ENCODE measurements around the gene BORCS5. TPM values are rescaled to one million over a fixed set of nuclear protein-coding genes. Genes with fewer than 3 reads are reported as not detected.

BORCS5 gene
- total and polyA plus RNA-seq, 2 donors (not counting 1 experiment from before 2014, with no cell fraction given): 11.9 to 46.2 TPM

GRCh38 chr12:12487490-12487889 is 130.6 kb downstream of the BORCS5 start:
- Mint-ChIP-seq H3K4me3 (no peak overlapping the region), H3K27ac (no peak overlapping the region), H3K27me3 (no peaks in the 10 kb centered on the region), H3K9me3 (ENCODE audit: insufficient read depth) (no peaks in the 10 kb centered on the region), H3K4me1 (peaks cover 17% of the 10 kb centered on the region)
- H4K20me1 ChIP-seq (ENCODE audit: control insufficient read depth, insufficient read depth, low read length, poor library complexity, severe bottlenecking): no peaks in the 10 kb centered on the region
- H3K4me3 ChIP-seq (ENCODE audit: control extremely low read depth in 1 of 5, extremely low read depth in 1 of 5, insufficient read depth in 1 of 5, low read depth in 2 of 5, low read length in 4 of 5): no peak overlapping the region
- CTCF ChIA-PET: no interaction called here
- no peak overlapping the region for H3K4me2 ChIP-seq (replicated peaks; ENCODE audit: low read depth, low read length, poor library complexity, severe bottlenecking)
- no peak overlapping the region for H2AFZ ChIP-seq (ENCODE audit: insufficient read depth, low read depth, low read length, poor library complexity, severe bottlenecking)
- no peak for TF ChIP-seq CTCF (IDR thresholded peaks at IDR 0.05)
- no peak overlapping the region for H3K27ac ChIP-seq (ENCODE audit: low read length in 2 of 2)
- DNase-seq (no peak), ATAC-seq (ENCODE audit: low read depth) (no peak)
- no peak overlapping the region for H3K9ac ChIP-seq (ENCODE audit: low read length)
- H3K79me2 ChIP-seq (ENCODE audit: control insufficient read depth, insufficient read depth, low read length): no peaks in the 10 kb centered on the region
- WGBS (ENCODE audit: insufficient coverage): 100% methylated on average over 4 of the region's 6 CpGs
- POLR2A ChIA-PET: interaction anchor here (0.5 kb wide), 1 partner anchor 210 kb away, joined by 4 read pairs; no protein-coding TSS in a partner anchor
- intact Hi-C loops (cut with micrococcal nuclease): no loop called here
- no peaks in the 10 kb centered on the region for H3K36me3 ChIP-seq (replicated peaks in 1 of 2; ENCODE audit: control extremely low read depth in 1 of 2, control insufficient read depth in 1 of 2, extremely low read depth in 1 of 2, insufficient read depth in 2 of 2, low read length in 1 of 2)
- H3K4me1 ChIP-seq (ENCODE audit: control insufficient read depth in 2 of 2, insufficient read depth in 2 of 2, low read length in 2 of 2): peaks cover 6% of the 10 kb centered on the region in 2 donors
- H3K27me3 ChIP-seq (replicated peaks in 1 of 4; ENCODE audit: control extremely low read depth in 1 of 4, control insufficient read depth in 3 of 4, insufficient read depth in 4 of 4, low read length in 3 of 4): no peaks in the 10 kb centered on the region
- H3K9me3 ChIP-seq (ENCODE audit: control extremely low read depth in 1 of 3, control insufficient read depth in 2 of 3, insufficient read depth in 1 of 3, low read length in 2 of 3): no peaks in the 10 kb centered on the region

- Histone ChIP-seq H3K36me3 (replicated peaks in 1 of 2; ENCODE audit: control extremely low read depth in 1 of 2, control insufficient read depth in 1 of 2, extremely low read depth in 1 of 2, insufficient read depth in 2 of 2, low read length in 1 of 2) (no peaks in the 10 kb centered on the region), H3K79me2 (ENCODE audit: control insufficient read depth, insufficient read depth, low read length) (no peaks in the 10 kb centered on the region), H2AFZ (ENCODE audit: insufficient read depth, low read depth, low read length, poor library complexity, severe bottlenecking) (no peak overlapping the region), H3K9me3 (ENCODE audit: control extremely low read depth in 1 of 3, control insufficient read depth in 2 of 3, insufficient read depth in 1 of 3, low read length in 2 of 3) (no peaks in the 10 kb centered on the region), H4K20me1 (ENCODE audit: control insufficient read depth, insufficient read depth, low read length, poor library complexity, severe bottlenecking) (no peaks in the 10 kb centered on the region), H3K9ac (ENCODE audit: low read length) (no peak overlapping the region), H3K27ac (ENCODE audit: low read length in 2 of 2) (no peak overlapping the region), H3K27me3 (replicated peaks in 1 of 4; ENCODE audit: control extremely low read depth in 1 of 4, control insufficient read depth in 3 of 4, insufficient read depth in 4 of 4, low read length in 3 of 4) (no peaks in the 10 kb centered on the region), H3K4me3 (ENCODE audit: control extremely low read depth in 1 of 5, extremely low read depth in 1 of 5, insufficient read depth in 1 of 5, low read depth in 2 of 5, low read length in 4 of 5) (no peak overlapping the region), H3K4me2 (replicated peaks; ENCODE audit: low read depth, low read length, poor library complexity, severe bottlenecking) (no peak overlapping the region), H3K4me1 (ENCODE audit: control insufficient read depth in 2 of 2, insufficient read depth in 2 of 2, low read length in 2 of 2) (peaks cover 0 to 3% of the 10 kb centered on the region in 2 donors)
- Mint-ChIP-seq H3K4me3 (no peak overlapping the region), H3K9me3 (ENCODE audit: insufficient read depth) (no peaks in the 10 kb centered on the region), H3K27ac (no peak overlapping the region), H3K27me3 (no peaks in the 10 kb centered on the region), H3K4me1 (peaks cover 12% of the 10 kb centered on the region)
- WGBS (ENCODE audit: insufficient coverage): 100% methylated on average over 2 of the region's 4 CpGs
- TF ChIP-seq EZH2 (IDR thresholded peaks at IDR 0.05; ENCODE audit: borderline replicate concordance, insufficient read depth, low read depth, low read length, poor library complexity, severe bottlenecking) (no peak), CTCF (IDR thresholded peaks at IDR 0.05) (no peak)
- ChIA-PET CTCF (no interaction called here), POLR2A (no interaction called here)
- DNase-seq (no peak), ATAC-seq (ENCODE audit: low read depth) (no peak)
- intact Hi-C loops (cut with micrococcal nuclease): no loop called here
Observed at GRCh38 chr12:12488296-12488695, 131.4 kb downstream of the BORCS5 start.
